ENCODE results near the gene SLC26A6.

Gene SLC26A6

GRCh38 chr3:48635222-48636021, at the start of gene SLC26A6:
SLC26A6 (minus strand) TSS chr3:48635461; CDS start chr3:48635393, 68 bp downstream.
- peak; percentile 94 for DNase-seq

GRCh38 chr3:48684480-48685143, 49.4 kb upstream of the SLC26A6 start:
- DNase-seq, result no peak

- no peak for DNase-seq
Measured at GRCh38 chr3:48684054-48684349, 48.7 kb upstream of the SLC26A6 start.

GRCh38 chr3:48682786-48683185, 47.5 kb upstream of the SLC26A6 start:
- DNase-seq, result no peak

- no peak for DNase-seq
Measured at GRCh38 chr3:48681974-48682610, 46.8 kb upstream of the SLC26A6 start.

GRCh38 chr3:48681541-48681880, 46.2 kb upstream of the SLC26A6 start:
- DNase-seq, result no peak

- DNase-seq, result no peak
Measured at GRCh38 chr3:48680811-48681540, 45.7 kb upstream of the SLC26A6 start.

GRCh38 chr3:48679411-48680391, 44.4 kb upstream of the SLC26A6 start:
- no peak for DNase-seq

- DNase-seq, result no peak
Measured at GRCh38 chr3:48678566-48679380, 43.5 kb upstream of the SLC26A6 start.

GRCh38 chr3:48678056-48678455, 42.8 kb upstream of the SLC26A6 start:
- DNase-seq, result no peak

GRCh38 chr3:48674505-48674904, 39.2 kb upstream of the SLC26A6 start:
- DNase-seq, result no peak

- DNase-seq, result no peak
Measured at GRCh38 chr3:48672522-48672921, 37.3 kb upstream of the SLC26A6 start.

GRCh38 chr3:48664929-48665328, 29.7 kb upstream of the SLC26A6 start:
- DNase-seq, result no peak

- no peak for DNase-seq
Measured at GRCh38 chr3:48664313-48664644, 29.0 kb upstream of the SLC26A6 start.

- DNase-seq, result no peak
Measured at GRCh38 chr3:48663489-48664312, 28.4 kb upstream of the SLC26A6 start.

GRCh38 chr3:48662753-48663488, 27.7 kb upstream of the SLC26A6 start, which contains the start of gene CELSR3:
CELSR3 (minus strand) TSS chr3:48662886; CDS start chr3:48662634, 252 bp downstream.
- DNase-seq, result no peak

GRCh38 chr3:48662145-48662752, 27.0 kb upstream of the SLC26A6 start:
- DNase-seq, result no peak

GRCh38 chr3:48661501-48662144, 26.4 kb upstream of the SLC26A6 start:
- DNase-seq, result peak; percentile 57
